ENCODE results near the gene TSHZ3.

TSHZ3 gene

DNA sequence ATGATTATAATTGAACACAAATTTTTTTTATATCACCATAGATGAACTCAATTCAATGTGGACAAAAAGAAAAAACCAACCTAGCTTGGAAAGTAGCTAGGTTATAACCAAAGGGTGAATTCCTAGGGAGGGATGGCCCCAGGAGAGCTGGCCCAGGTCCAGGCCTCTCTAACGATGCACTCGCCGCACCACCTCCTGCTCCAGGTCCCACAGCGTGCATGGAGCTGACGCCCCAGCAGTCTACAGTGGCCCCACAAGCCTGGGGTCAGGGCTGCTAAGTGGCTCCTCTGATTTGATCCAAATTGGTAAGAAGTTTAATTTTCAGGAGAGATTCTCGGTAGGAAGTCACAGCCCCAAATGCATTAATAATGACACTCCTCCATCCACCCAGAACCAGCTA is 48.8 kb downstream of the TSHZ3 start:
- DNase-seq (ENCODE audit: low read depth) = no peak
- no peak overlapping the region for H3K4me3 ChIP-seq (ENCODE audit: low read depth, low read length)
- TF ChIP-seq, protein P1, sequence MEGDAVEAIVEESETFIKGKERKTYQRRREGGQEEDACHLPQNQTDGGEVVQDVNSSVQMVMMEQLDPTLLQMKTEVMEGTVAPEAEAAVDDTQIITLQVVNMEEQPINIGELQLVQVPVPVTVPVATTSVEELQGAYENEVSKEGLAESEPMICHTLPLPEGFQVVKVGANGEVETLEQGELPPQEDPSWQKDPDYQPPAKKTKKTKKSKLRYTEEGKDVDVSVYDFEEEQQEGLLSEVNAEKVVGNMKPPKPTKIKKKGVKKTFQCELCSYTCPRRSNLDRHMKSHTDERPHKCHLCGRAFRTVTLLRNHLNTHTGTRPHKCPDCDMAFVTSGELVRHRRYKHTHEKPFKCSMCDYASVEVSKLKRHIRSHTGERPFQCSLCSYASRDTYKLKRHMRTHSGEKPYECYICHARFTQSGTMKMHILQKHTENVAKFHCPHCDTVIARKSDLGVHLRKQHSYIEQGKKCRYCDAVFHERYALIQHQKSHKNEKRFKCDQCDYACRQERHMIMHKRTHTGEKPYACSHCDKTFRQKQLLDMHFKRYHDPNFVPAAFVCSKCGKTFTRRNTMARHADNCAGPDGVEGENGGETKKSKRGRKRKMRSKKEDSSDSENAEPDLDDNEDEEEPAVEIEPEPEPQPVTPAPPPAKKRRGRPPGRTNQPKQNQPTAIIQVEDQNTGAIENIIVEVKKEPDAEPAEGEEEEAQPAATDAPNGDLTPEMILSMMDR (IDR thresholded peaks at IDR 0.05; ENCODE audit: insufficient read depth, low read depth, low read length, missing control alignments) = no peak

DNA sequence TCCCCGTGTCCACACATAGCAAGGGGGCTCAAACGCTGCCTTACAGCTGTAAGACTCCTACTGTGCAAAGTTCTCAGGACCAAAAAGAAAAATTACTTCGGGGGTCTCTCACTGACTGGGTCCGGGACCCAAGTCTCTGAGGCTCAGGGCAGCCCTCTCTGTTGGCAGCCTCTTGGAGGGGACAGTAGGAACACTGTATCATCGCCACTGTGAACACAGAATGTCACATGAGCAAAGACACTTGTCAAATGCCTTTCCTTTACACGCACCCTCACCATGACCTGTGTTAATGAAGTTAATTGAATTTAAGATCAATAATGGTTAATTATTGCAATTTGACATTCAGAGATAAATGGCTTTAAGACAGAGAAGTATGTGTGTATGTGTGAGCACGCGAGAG is 49.6 kb downstream of the TSHZ3 start:
- TF ChIP-seq, protein P1 (IDR thresholded peaks at IDR 0.05; ENCODE audit: insufficient read depth, low read depth, low read length, missing control alignments) = no peak

DNA sequence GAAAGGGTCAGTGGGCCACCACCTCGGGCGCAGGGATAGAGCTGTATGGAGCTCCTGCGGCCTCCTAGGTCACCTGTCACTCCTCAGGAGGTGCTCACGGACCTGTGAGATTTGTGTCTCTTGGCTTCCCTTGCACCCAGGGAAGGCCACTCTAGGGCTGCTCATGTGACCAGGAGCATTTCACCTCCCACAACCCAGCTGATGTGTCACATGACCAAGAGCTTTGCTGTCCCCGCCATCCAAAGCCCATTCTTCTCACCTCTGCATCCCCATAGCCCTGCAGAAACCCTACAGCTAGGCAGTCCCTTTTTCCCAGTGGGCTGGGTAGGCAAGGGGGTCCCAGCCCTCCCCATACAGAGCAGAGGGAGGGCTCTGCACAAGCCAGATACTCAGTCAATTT is 51.2 kb downstream of the TSHZ3 start:
- TF ChIP-seq, protein P1 (IDR thresholded peaks at IDR 0.05; ENCODE audit: insufficient read depth, low read depth, low read length, missing control alignments) = no peak
- no peak for DNase-seq (ENCODE audit: low read depth)
- no peak overlapping the region for H3K4me3 ChIP-seq (ENCODE audit: low read depth, low read length)

More for the DNA sequence above, 49.6 kb downstream of the TSHZ3 start:
- no peak for DNase-seq (ENCODE audit: low read depth)
- no peak overlapping the region for H3K4me3 ChIP-seq (ENCODE audit: low read depth, low read length)

DNA sequence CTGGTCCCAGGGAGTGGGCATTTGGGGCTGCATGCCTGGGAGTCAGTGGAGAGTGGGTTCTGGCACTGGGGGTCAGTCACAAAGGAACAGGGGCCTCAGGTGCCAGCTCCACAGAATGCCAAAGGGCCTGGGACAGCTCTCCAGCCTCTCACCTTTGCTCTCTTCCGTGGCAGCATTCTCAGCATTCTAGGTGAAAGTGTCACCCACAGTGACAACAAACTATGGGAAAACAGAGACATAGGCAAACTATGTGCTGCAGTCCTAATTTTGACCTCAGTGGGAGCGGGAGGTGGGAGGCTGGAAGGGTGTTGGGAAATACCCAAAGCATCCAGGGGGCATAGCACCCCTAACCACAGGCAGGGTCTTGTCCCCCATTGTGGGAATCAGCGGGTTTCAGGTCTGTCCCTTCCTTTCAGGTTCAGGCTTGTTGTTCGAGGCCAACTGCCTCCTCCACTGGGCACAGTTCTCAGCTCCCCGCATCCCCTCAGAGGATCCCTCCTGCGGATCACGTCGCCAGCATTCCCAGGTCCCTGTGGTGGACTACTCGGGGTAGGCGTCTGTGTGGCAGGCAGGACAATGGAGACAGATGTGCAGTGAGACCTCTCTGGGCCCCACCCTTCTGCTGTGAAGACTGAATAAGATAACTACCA is 52.4 kb downstream of the TSHZ3 start:
- no peak for DNase-seq (ENCODE audit: low read depth)
- TF ChIP-seq, protein P1 (IDR thresholded peaks at IDR 0.05; ENCODE audit: insufficient read depth, low read depth, low read length, missing control alignments) = no peak
- no peak overlapping the region for H3K4me3 ChIP-seq (ENCODE audit: low read depth, low read length)

DNA sequence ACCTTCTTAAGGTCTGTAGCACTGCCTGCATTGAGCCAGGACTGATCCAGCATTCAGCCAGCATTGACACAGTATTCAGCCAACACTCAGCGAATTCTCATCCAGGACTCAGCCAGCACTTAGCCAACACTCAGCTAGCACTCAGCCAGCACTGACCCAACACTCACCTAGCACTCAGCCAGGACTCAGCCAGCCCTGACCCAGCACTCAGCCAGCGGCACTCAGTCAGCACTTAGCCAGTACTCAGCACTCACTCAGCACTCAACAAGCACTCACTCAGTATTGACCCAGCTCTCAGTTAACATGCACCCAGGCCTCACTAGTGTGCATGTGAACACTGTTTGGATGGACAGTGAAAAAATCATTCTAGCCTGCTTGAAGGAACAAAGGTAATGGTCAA is 55.0 kb downstream of the TSHZ3 start:
- TF ChIP-seq, protein P1 (IDR thresholded peaks at IDR 0.05; ENCODE audit: insufficient read depth, low read depth, low read length, missing control alignments) = no peak
- no peak for DNase-seq (ENCODE audit: low read depth)
- H3K4me3 ChIP-seq (ENCODE audit: low read depth, low read length) = no peak overlapping the region

DNA sequence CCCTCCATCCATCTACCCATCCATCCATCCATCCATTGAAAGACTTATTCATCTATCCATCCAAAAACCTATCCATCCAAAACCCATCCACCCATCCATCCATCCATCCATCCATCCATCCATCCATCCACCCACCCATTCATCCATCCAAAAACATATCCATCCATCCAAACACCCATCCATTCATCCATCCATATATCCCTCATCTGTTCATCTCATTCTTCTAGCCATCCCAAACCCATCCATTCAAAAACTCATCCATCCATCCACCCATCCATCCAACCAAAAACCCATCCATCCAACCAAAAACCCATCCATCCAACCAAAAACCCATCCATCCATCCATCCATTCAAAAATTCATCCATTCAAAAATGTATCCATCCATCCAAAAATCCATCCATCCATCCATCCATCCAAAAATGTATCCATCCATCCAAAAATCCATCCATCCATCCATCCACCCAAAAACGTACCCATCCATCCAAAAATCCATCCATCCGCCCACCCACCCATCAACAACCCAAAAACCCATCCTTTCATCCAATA is 56.5 kb downstream of the TSHZ3 start:
- DNase-seq (ENCODE audit: low read depth) = no peak
- H3K4me3 ChIP-seq (ENCODE audit: low read depth, low read length) = no peak overlapping the region
- TF ChIP-seq, protein P1 (IDR thresholded peaks at IDR 0.05; ENCODE audit: insufficient read depth, low read depth, low read length, missing control alignments) = no peak

Data from GM12865 (cell line).